ENCODE data around the gene DNAAF9.

GRCh38 chr20:3452136-3452535 is 44.7 kb upstream of the DNAAF9 start:
- no peak for TF ChIP-seq POLR2A (IDR thresholded peaks at IDR 0.05)
- no peak for TF ChIP-seq CTCF (IDR thresholded peaks at IDR 0.05)

All from adrenal gland (tissue), 5 donors.